Activated T-cell treated with anti-CD3 and anti-CD28 coated beads, Interleukin-2, amount 50 U/mL, for 24 hours (primary cell): ENCODE data around the gene LHFPL3.

Experiments
- DNase-seq: peaks from one replicate; pipeline ENCODE4 v3.0.0-alpha.2; 2020
- H3K27ac Mint-ChIP-seq: 2 replicates; pipeline ENCODE4 v1.8.0; 2020; ENCODE audit warnings: mild to moderate bottlenecking, mixed read lengths
- H3K27me3 Mint-ChIP-seq: 2 replicates; pipeline ENCODE4 v1.8.0; 2020; ENCODE audit warnings: mixed read lengths
- H3K36me3 Mint-ChIP-seq: 2 replicates; pipeline ENCODE4 v1.8.0; 2020; ENCODE audit warnings: low read depth, mixed read lengths
- H3K4me1 Mint-ChIP-seq: 2 replicates; pipeline ENCODE4 v1.8.0; 2020; ENCODE audit warnings: low read depth, mixed read lengths
- H3K4me3 Mint-ChIP-seq: 2 replicates; pipeline ENCODE4 v1.8.0; 2020; ENCODE audit warnings: mild to moderate bottlenecking, moderate library complexity, mixed read lengths
- H3K9me3 Mint-ChIP-seq: 2 replicates; pipeline ENCODE4 v1.8.0; 2020; ENCODE audit warnings: mixed read lengths

Gene LHFPL3

DNA sequence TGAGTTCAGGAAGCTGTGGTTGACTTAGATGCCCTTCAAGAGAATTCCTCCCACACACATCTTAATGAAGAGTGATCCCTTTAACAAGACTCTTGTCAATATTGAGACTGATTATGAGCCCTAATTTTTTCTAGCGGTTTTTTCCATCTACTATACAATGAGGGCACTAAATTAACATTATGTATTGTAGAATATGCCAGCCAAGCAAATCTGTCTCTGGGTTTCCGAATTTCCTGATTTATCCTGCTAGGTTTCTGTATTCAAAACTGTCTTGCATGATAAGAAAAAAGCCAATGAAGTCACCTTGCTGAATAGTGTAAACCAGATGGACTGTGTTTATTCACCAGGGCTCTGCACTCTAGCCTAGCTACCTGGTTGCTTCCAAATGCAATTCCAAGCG is 461.4 kb downstream of the LHFPL3 start:
- no peak overlapping the region for H3K27ac Mint-ChIP-seq
- no peaks in the 10 kb centered on the region for H3K4me1 Mint-ChIP-seq
- H3K4me3 Mint-ChIP-seq: no peak overlapping the region
- DNase-seq: no peak
- H3K27me3 Mint-ChIP-seq: peaks cover 27% of the 10 kb centered on the region
- H3K9me3 Mint-ChIP-seq: no peaks in the 10 kb centered on the region
- no peaks in the 10 kb centered on the region for H3K36me3 Mint-ChIP-seq

DNA sequence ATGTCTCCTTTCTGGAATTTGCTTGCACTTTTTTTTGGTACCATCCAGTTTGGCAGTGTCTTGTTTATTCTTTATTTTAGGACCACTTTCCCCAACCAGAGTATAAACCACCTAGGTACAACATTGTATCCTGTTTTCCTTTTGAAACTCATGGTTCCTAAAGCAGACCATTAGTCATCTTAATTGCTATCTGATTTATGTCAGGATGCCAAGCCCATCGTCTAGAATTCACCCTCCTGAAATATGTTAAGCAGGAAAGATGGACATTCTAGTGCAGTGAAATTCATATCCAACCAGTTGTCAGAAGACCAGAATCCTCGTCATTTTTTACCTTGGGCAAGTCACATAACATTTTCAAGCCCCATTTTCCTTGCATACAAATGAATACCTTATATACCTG is 462.0 kb downstream of the LHFPL3 start:
- no peak overlapping the region for H3K4me3 Mint-ChIP-seq
- no peak for DNase-seq
- no peaks in the 10 kb centered on the region for H3K36me3 Mint-ChIP-seq
- peaks cover 29% of the 10 kb centered on the region for H3K27me3 Mint-ChIP-seq
- no peak overlapping the region for H3K27ac Mint-ChIP-seq
- no peaks in the 10 kb centered on the region for H3K9me3 Mint-ChIP-seq
- H3K4me1 Mint-ChIP-seq: no peaks in the 10 kb centered on the region

DNA sequence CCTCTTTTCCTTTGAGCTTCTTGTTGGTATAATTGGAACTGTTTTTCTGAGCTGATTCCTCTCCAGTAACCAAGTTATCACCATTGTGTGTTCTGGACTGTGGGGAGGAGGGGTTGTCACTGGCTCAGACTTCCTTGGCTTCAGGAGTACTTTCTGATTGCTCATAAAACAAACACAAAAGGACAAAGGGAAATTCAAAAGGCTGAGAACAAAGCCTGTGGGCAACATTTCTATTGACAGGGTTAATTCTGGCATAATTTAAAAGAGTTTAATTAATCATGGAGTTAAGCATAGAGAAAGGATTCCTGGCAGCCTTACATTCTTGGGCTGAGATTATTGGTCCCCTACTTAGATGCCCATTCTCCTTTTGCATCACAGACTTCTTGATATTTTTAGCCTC is 462.7 kb downstream of the LHFPL3 start:
- H3K4me1 Mint-ChIP-seq: no peaks in the 10 kb centered on the region
- peaks cover 28% of the 10 kb centered on the region for H3K27me3 Mint-ChIP-seq
- H3K36me3 Mint-ChIP-seq: no peaks in the 10 kb centered on the region
- no peaks in the 10 kb centered on the region for H3K9me3 Mint-ChIP-seq
- DNase-seq: no peak
- H3K4me3 Mint-ChIP-seq: no peak overlapping the region
- H3K27ac Mint-ChIP-seq: no peak overlapping the region

DNA sequence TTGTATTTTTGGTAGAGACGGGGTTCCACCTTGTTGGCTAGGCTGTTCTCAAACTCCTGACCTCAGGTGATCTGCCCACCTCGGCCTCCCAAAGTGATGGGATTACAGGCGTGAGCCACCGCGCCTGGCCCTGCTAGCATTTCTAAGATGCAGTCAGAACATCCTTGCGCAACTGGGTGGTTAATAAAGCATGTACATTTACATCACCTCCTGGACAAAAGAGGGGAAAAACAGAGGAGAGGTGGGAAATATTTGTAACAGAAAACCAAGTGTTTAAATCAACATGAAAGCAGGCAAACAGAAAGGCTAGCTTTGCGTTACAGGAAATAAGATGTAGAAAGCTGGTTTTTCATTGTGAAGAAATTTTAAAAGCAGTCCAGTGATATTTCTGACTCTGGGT is 464.7 kb downstream of the LHFPL3 start:
- no peaks in the 10 kb centered on the region for H3K9me3 Mint-ChIP-seq
- no peak overlapping the region for H3K27ac Mint-ChIP-seq
- no peaks in the 10 kb centered on the region for H3K36me3 Mint-ChIP-seq
- no peaks in the 10 kb centered on the region for H3K4me1 Mint-ChIP-seq
- H3K4me3 Mint-ChIP-seq: no peak overlapping the region
- H3K27me3 Mint-ChIP-seq: peaks cover 30% of the 10 kb centered on the region
- DNase-seq: no peak

DNA sequence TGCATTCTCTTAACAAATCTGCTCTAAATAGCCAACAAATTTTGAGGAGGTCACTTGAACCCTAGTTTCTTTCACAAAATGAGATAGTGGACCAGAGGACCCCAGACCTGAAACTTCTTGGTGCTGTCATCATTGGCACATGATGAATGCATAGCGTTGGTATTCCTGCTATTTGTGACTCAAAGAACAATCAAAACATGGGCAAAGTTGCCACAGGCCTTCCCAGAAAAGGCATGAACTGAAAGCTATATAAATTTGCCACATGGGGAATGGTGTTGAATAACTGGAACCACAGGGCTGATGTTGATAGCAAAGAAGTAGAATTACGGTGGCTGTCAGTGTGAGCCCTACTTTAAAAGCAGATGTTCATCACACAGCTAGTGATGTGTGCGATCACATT is 465.8 kb downstream of the LHFPL3 start:
- DNase-seq: no peak
- Mint-ChIP-seq H3K9me3 (no peaks in the 10 kb centered on the region), H3K27me3 (peaks cover 30% of the 10 kb centered on the region), H3K4me3 (no peak overlapping the region), H3K27ac (no peak overlapping the region), H3K36me3 (no peaks in the 10 kb centered on the region), H3K4me1 (no peaks in the 10 kb centered on the region)

DNA sequence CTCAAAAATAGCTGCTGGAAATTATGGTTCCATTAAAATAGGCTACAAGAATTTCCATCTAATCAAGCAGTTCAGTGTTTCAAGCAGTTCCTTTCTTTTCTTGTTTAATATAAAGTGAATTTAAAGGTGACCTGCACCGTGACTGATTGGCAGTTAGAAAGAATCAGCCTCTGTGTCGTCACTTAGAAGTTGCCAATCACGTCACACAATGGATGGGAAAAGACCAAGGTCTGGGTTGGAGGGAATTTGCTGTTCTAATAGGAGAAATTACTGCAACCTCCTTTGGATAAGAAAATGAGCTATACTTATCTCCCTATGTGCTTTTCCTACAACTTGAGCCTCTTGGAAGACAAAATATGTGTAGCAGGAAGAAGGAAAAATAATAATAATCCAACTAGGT is 466.2 kb downstream of the LHFPL3 start:
- Mint-ChIP-seq H3K4me3 (no peak overlapping the region), H3K36me3 (no peaks in the 10 kb centered on the region), H3K27ac (no peak overlapping the region), H3K9me3 (no peaks in the 10 kb centered on the region), H3K4me1 (no peaks in the 10 kb centered on the region), H3K27me3 (peaks cover 32% of the 10 kb centered on the region)
- DNase-seq: no peak

DNA sequence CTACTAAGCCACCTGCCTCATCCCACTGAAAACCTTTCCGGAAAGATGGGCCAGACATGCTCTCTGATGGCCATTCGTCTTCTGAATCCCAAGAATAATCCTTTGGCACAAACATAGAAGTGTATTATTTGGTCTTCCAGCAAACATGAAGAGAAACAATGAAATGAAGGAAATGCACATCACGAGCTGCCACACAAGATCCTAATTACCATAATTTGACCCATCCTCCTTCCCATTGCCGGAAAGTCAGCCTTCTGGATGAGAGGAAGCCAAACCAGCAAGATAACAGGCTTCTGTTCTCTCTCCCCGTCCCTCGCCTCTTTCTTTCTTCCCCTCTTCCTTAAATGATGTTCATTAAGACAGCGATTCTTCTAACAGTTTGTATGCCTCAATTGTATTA is 466.7 kb downstream of the LHFPL3 start:
- Mint-ChIP-seq H3K9me3 (no peaks in the 10 kb centered on the region), H3K27ac (no peak overlapping the region), H3K27me3 (peaks cover 35% of the 10 kb centered on the region)

DNA sequence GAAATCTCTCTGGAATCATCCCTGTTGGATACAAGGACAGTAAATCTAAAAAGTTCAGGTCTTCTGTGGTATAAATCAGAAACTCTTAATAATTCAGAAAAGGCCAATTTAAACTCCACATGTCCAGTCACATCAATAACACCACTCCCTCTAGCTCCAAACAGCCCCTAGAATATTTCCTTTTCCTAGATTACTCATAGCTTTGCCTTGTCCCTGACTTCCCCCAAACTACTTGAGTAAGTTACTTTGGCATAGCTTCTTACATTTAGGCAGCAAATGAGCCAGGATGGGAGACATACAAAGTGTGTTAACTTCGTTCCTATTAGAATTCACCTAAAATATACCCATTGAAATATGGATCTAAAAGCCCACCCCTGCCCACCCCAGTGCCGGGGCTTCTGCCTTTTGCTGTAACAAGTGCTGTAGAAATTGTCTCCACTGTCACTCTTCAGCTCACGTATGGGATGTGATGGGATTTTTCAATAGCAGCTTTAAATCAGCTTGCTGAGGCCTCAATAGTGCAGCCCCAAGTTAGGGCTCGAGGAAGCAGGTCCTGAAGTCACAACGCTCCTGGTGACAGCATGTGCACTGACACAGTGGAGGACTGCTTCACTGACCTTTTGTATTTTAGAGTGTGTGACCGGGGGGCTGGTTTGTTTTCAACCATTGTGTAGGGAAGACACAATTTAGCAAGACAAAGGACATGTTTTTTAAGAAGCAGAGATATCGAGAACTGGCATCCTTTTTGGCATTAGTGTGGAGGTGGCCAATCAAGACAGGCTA is 467.4 kb downstream of the LHFPL3 start:
- no peaks in the 10 kb centered on the region for H3K4me1 Mint-ChIP-seq
- no peaks in the 10 kb centered on the region for H3K36me3 Mint-ChIP-seq
- H3K4me3 Mint-ChIP-seq: no peak overlapping the region
- no peaks in the 10 kb centered on the region for H3K9me3 Mint-ChIP-seq
- no peak overlapping the region for H3K27ac Mint-ChIP-seq
- peaks cover 35% of the 10 kb centered on the region for H3K27me3 Mint-ChIP-seq
- no peak for DNase-seq

More for the DNA sequence above, 466.7 kb downstream of the LHFPL3 start:
- DNase-seq: no peak
- no peaks in the 10 kb centered on the region for H3K36me3 Mint-ChIP-seq
- no peaks in the 10 kb centered on the region for H3K4me1 Mint-ChIP-seq
- H3K4me3 Mint-ChIP-seq: no peak overlapping the region

DNA sequence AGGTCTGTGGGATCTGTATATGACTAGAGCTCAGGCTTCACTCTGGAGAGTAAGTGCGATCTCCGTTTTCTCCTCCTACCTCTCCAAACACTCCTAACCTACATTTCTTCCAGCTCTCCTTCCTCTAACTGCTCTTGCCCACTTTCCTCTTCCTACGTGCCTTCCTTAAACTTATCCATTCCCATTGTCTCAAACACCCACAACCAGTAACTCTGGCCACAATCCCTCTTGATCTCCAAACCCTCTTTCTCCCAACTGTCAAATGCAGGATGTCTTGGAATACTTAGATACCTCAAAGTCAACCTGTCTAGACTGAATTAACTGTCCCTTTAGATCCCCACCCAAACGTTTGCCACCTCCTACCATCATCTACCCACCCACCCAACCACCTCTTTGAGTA is 471.9 kb downstream of the LHFPL3 start:
- no peaks in the 10 kb centered on the region for H3K4me1 Mint-ChIP-seq

DNA sequence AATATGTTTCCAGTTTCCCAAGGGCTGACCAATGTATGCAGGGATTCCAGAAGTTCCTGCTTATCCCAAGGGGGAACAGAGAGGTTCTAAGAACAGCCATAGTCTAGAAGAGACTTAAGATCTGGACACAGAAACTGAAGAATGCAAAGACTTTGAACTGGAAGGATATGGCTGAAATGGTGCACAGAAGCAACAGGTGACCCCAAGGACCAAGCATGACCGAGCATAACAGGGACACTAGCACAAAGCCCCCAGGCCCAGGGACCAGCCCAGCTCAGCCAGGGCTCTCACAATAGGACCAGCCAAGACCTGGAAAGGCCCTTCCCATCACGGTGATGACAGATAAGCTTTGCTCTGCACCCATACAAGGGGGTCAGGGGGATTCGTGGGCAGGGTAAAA is 472.6 kb downstream of the LHFPL3 start:
- no peaks in the 10 kb centered on the region for H3K36me3 Mint-ChIP-seq
- no peak overlapping the region for H3K4me3 Mint-ChIP-seq
- DNase-seq: no peak
- H3K27me3 Mint-ChIP-seq: peaks cover 32% of the 10 kb centered on the region
- no peak overlapping the region for H3K27ac Mint-ChIP-seq
- no peaks in the 10 kb centered on the region for H3K4me1 Mint-ChIP-seq
- H3K9me3 Mint-ChIP-seq: no peaks in the 10 kb centered on the region

More for the DNA sequence above, 471.9 kb downstream of the LHFPL3 start:
- H3K9me3 Mint-ChIP-seq: no peaks in the 10 kb centered on the region
- no peaks in the 10 kb centered on the region for H3K36me3 Mint-ChIP-seq
- no peak for DNase-seq
- H3K27ac Mint-ChIP-seq: no peak overlapping the region
- H3K27me3 Mint-ChIP-seq: peaks cover 35% of the 10 kb centered on the region
- no peak overlapping the region for H3K4me3 Mint-ChIP-seq

DNA sequence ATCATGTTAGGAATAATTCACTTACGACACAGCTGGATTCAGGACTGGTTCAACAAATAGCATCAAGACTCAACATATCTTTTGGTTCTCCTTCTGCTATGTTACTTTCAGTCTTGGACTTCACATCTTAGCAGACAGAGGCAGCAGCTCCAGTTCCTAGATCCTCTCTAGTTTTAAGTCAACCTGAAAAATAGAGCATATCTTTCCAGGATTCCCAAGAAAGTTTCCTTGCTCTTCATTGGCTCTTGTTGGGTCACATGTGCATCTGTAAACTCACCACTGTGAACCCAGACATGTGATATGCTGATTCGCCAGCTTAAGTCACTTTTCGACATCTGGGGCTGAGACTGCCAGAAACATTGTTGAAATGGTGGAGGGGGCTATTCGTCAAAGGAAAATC is 475.5 kb downstream of the LHFPL3 start:
- Mint-ChIP-seq H3K9me3 (no peaks in the 10 kb centered on the region), H3K4me3 (no peak overlapping the region), H3K27me3 (peaks cover 46% of the 10 kb centered on the region), H3K4me1 (no peaks in the 10 kb centered on the region), H3K27ac (no peak overlapping the region), H3K36me3 (no peaks in the 10 kb centered on the region)
- no peak for DNase-seq

DNA sequence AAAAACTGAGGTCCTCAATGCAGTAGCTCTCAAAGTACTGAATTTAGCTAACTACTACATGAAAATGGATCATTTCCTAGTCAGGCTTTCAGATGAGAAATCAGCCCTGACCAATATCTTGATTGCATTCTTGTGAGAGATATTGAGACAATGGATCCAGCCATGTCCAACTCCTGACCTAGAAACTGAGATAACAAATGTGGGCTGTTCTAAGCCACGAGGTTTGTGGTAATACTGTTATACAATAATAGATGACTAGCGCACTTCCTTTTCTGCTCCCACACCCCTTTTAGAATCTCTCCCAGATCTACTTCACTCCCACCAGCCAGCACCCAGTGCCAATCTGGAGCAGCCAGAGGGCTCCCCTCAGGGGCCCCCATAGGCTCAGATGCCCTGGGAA is 476.3 kb downstream of the LHFPL3 start:
- Mint-ChIP-seq H3K36me3 (no peaks in the 10 kb centered on the region), H3K4me3 (no peak overlapping the region), H3K9me3 (no peaks in the 10 kb centered on the region), H3K4me1 (no peaks in the 10 kb centered on the region), H3K27ac (no peak overlapping the region), H3K27me3 (peaks cover 48% of the 10 kb centered on the region)
- no peak for DNase-seq

DNA sequence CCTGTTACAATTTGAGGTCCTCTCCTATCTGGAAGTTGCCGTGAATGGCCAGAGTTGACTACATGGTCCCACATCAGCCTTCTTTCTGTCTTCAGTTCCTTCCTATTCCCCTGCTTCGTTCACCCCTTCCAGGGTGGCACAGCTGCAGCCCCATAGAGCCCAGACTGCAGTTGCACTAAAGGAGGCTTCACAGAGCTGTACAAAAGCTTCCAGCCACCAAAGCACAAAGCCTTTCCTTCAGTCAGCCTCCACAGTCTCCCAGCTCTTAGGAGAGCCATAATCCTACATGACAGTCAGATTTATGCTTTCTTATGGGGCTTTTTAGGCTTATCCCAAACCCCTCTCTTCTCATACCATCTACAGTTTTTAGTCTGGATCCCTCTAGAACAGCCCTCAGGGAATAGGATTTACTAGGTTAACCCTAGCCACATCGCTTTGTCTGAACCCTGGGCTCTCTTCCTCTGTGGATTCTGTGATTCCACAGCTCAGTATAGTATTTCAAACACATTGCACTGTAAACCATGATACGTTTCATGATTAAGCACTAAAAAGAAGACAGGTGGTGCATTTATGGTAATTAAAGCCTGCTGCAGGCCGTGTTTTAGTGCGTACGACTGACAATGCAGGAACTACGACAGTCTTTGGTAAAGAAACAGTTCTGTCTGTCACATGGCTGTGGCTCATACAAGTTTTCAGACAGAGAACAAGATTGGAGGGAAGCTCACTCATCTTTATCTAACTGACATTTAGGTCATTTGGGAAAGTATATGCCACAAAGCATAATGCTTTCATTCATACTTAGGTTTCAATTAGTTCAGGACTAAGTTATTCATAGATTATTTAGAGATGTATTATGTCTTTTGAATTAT is 477.3 kb downstream of the LHFPL3 start:
- no peak overlapping the region for H3K4me3 Mint-ChIP-seq
- no peaks in the 10 kb centered on the region for H3K9me3 Mint-ChIP-seq
- peaks cover 50% of the 10 kb centered on the region for H3K27me3 Mint-ChIP-seq
- no peaks in the 10 kb centered on the region for H3K36me3 Mint-ChIP-seq
- no peak for DNase-seq
- H3K27ac Mint-ChIP-seq: no peak overlapping the region
- no peaks in the 10 kb centered on the region for H3K4me1 Mint-ChIP-seq

DNA sequence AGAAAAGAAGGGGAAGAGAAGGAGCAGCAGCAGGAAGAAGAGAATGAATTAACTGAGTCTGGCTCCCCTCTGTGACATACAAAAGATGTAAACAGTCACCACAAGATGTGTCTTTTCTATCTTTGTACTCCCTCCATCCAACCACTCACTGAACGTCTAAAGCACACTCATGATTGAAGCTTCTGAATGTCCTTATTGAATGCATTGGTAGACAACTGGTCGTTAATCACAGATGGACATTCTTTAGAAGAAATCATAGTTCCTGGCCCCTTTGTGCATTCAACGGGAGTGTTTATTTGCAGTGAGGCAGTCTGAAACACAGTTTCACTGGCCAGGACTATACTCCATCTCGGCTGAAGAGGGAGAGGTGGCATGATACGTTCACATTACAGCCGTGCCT is 479.3 kb downstream of the LHFPL3 start:
- no peaks in the 10 kb centered on the region for H3K4me1 Mint-ChIP-seq
- H3K4me3 Mint-ChIP-seq: no peak overlapping the region
- H3K9me3 Mint-ChIP-seq: no peaks in the 10 kb centered on the region
- H3K27ac Mint-ChIP-seq: no peak overlapping the region
- DNase-seq: no peak
- H3K36me3 Mint-ChIP-seq: no peaks in the 10 kb centered on the region
- peaks cover 47% of the 10 kb centered on the region for H3K27me3 Mint-ChIP-seq

DNA sequence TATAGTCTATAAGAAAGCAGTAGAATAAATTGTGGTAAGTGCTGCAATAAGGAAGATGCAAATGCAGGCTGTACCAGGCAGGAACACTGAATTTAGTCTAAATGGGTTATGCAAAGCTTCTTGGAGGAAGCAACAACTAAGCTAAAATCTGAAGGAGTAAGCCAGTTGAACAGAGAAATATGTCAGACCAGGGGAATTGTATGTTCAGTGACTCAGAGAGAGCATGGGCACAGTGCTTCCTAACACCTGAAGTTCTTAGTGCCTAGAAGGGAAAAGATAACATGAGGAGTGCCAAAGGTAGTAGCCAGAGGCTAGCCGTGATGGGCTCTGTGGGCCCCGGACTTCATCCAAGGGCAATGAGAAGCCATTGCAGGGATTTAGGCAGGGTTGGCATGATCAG is 481.5 kb downstream of the LHFPL3 start:
- DNase-seq: no peak
- Mint-ChIP-seq H3K27me3 (peaks cover 35% of the 10 kb centered on the region), H3K27ac (no peak overlapping the region), H3K9me3 (no peaks in the 10 kb centered on the region), H3K4me3 (no peak overlapping the region), H3K4me1 (no peaks in the 10 kb centered on the region), H3K36me3 (no peaks in the 10 kb centered on the region)
